Activated CD4-positive, alpha-beta T cell treated with anti-CD3 and anti-CD28 coated beads, Interleukin-2, amount 50 U/mL, for 48 hours (primary cell): ENCODE results near the gene PRR18.
"Not testable (repeated sequence)": the region's sequence is repeated elsewhere in the genome, so short reads cannot be mapped to it uniquely, and the experiment has no call there.

Source experiments
- DNase-seq, 2 experiments: peaks; one replicate each; pipeline ENCODE4 v3.0.0-alpha.2; 2020

Gene PRR18, protein sequence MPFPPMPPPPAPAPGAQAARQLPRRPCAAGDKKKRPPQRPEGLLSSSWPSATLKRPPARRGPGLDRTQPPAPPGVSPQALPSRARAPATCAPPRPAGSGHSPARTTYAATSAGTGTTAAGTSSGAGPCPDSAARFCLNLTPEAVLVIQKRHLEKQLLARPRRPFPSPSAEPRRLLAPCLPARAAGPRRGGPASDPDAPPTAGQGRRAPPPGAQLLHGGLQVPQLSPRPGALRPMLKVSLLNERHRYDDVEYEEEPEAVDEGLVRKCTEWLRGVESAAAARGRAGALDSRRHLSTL

DNA sequence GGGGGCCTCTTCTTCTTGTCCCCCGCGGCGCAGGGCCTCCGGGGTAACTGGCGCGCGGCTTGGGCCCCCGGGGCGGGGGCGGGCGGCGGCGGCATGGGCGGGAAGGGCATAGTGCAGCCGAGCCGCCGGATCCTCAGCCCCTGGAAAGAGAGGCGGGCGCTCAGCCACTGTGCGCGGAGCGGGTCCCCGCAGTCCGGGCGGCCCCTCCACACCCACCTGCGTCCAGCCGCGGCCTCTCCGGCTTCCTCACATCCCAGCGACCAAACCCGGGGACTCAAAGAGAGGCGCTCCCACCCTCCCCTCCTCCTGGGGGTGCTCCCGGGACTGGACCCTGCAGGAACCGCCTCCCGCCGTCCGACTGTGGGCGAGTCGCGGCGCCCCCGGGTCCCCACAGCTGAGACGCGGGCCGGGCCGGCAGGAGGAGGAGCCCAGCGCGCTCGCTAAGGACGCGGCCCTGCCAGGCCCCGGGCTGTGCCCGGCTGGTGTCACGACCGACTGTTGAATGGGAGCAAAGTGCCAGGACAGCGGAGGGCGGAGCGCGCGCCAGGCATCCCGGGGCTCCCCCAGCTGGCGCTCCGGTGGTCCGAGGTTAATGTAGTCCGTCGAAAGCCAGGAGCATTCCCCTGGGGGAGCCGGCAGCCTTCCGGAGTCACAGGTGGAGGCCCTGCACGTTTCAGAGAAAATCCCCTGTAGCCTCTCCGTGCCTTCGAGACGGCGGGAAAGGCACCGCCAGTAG lies at the start of gene PRR18:
Gene PRR18, minus strand, starts transcription at position 360 of the 736 bp plus-strand sequence. Its CDS starts 250 bp downstream, at position 110.
- peak; percentile 8 to 22 for DNase-seq

DNA sequence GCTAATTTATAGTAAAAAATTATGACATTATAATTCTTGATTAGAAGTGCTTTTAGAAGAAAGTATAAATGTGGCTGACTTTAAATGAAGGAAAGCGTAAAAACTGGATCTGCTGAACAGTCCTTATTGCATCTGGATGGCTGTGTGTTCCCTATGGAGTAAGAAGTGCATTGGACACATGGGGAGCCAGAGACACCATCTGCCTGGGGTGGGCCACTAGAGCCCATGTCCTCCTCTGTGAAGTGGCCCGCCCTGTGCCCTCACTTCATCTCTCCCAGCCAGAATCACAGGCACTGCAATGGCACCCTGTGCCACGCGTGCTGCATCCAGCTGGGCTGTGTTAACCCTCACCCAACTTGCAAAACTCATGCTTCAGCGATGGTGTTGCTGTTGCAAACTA lies 47.4 kb upstream of the PRR18 start:
- no peak for DNase-seq

DNA sequence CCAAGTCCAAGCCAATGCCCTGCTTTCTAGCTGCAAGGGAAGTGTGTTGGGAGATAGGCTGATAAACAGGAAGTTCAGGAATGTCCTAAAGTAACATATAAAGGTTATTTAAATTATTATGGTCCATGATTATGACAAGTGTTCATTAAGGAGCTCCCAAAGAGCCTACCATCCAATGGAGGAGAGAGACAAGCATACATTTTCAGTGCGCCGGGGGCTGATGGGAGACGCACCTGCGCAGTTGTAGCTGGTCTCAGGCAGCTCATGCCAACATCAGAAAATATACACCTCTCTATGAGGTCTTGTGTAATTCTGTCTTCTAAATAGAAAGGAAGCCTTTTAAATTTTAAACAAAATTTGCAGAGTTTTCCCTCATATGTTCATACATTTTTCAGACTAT lies 46.8 kb upstream of the PRR18 start:
- no peak for DNase-seq

DNA sequence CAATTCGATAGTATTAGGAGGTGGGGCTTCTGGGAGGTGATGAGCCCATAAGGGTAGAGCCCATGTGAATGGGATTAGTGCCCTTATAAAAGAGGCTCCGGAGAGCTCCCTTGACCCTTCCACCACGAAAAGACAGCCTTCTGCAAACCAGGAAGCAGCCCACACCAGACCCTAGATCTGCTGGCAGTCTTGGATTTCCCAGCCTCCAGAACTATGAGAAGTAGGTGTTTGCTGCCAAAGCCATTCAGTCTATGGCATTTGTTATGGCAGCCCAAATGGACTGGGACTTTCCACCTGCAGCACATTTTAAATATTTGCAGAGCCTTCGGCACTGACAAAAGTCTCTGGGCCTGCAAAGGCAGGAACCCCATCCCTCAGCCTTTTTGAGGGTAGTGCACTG lies 46.0 kb upstream of the PRR18 start:
- no peak for DNase-seq

DNA sequence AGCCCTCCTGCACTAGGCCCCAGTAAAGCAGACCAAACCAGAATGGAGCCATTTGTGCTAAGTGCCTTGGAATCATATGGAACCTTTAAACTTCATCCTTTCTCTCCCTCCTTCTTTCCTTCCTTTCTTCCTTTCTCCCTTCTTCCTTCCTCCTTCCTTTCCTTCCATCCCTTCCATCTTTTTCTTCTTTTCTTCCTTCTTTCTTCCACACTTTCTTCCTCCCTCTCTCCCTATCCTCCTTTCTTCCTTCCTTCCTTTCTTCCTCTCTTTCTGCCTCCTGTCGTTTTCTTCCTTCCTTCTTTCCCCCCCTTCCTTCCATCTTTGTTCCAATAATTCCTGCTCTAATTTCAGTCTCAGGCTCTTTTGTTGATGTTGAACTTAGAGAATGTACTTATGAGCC lies 45.3 kb upstream of the PRR18 start:
- no peak for DNase-seq

DNA sequence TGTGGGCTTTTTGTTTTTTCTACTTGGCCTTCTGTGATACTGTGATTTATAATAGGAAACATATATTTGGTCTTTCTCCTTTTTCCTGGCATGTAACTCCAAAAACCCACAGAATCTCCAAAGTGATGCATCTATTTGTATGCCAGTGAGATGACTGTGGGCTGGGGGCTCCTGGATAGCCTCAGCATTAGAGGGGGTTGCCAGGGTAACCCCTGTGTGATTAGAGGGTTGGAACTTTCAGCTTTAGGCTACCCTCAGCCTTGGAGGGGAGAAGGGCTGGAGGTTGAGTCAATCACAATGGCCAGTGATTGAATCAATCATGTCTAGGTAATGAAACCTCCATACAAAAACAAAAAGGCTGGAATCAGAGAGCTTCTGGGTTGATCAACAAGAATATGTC lies 44.7 kb upstream of the PRR18 start:
- no peak for DNase-seq

DNA sequence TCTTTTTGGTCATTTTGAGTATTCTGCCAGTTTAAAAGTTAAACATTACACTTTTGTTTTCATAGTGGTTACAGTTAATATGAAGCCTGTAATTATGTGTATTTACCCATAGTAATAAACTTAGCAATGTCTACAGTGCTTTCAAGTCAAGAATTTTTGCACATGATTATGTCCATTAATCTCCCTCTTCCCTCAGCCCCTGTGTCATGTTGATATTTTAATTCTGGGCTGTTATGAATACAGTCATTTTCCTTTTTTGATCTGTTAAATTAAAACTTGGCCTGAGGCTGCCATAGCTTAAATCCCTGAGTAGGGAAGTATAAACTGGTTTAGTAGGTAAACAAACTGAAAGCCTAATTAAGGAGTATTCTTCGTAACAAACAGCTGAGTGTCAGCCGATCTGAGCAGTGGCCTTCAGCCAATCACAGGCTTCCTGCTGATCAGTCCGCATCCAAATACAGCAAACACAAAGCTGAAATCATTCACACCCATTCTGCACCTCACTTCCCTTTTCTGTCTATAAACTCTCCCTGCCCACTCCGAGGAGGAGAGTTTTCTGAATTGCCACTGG lies 43.6 kb upstream of the PRR18 start:
- DNase-seq = no peak

DNA sequence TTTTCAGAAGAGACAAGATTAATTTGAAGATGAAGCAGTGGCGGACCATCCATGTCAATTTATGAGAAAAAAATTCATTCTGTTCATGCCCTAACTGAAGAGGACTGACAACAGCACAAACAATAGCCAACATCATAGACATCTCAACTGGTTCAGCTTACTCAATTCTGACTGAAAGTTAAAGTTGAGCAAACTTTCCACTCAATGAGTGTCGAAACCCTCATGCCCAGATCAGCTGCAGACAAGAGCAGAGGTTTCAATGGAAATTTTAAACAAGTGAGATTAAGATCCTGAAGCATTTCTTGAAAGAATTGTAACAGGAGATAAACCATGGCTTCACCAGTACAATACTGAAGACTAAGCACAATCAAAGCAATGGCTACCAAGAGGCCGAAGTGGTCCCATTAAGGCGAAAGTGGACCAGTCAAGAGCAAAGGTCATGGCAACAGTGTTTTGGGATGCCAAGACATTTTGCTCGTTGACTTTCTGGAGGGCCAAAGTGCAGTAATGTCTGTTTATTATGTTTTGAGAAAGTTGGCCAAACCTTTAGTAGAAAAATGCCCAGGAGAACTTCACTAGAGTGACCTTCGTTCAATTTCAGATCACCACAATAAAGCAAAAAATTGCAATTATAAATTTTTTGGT lies 40.2 kb upstream of the PRR18 start:
- DNase-seq = no peak

DNA sequence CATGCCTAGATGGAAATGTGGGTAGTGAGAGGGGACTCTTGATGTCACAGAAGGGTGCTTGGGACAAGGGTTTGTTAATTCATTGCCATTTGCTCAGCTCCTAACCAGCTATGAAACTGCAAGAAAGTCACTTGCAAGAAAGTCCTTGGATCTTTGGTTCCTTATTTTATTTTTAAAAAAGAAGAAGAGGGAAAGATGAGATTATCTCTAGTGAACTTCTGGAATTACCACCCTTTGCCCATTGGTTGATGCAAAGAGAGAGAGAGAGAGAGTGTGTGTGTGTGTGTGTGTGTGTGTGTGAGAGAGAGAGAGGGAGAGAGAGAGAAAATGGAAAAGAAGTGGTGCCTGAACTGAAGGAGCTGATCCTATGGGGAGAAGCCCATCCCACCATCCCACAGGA lies 38.8 kb upstream of the PRR18 start:
- DNase-seq = no peak

DNA sequence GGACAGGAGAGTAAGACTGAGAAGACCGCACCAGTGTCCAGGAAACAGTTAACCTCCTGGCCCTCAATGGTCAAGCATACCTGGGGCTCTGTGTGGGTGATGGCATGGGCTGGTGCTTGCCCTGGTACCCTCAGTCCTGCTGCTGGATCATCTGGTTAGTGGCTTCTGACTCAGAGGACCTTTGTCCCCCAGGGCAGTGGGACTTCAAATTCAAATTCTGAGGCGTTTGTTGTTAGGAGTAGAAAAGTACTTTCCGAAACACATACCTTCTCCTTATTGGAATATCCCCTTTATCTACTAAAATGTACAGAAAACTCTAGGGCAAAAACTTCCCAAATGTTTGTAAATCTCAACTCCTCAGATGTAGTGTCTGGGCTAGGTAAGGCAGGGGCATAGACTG lies 38.3 kb upstream of the PRR18 start:
- DNase-seq = no peak

DNA sequence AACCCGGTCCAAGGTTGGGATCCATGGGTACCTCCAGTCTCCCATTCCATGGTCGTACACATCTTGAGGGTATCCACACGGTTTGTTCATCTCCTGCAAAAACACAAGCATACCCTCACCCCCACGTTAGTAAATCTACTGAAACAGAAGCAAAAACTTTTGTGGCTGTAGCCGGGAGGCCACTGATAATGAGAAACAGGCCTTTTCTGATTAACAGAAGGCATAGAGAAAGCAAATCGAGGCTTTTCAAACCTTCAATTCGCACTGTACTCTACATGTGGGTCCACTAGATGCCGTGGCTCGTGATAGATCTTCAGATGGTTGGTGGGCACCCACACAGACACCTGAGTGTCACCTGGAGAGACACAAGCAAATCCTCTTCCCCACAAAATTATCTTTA lies 37.5 kb upstream of the PRR18 start:
- DNase-seq = not testable (repeated sequence)

DNA sequence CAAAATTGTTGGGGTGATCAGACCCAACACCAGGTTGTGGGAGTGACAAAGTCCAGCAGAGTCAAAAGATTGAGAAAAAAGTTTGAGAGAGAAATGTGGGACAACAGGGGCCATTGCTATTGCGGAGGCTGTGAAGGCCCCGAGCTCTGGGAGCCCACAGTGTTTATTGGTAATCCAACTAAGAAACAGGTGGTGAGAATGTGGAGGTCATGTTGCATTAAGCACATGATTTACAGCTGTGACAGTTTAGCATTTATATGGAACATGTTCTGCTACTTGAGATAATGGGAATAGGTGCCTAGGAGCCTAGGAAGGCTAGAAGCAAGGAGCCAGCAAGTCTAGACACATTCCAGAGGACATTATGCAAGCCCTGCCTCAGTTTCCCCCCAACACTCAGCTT lies 36.7 kb upstream of the PRR18 start:
- not testable (repeated sequence) for DNase-seq

DNA sequence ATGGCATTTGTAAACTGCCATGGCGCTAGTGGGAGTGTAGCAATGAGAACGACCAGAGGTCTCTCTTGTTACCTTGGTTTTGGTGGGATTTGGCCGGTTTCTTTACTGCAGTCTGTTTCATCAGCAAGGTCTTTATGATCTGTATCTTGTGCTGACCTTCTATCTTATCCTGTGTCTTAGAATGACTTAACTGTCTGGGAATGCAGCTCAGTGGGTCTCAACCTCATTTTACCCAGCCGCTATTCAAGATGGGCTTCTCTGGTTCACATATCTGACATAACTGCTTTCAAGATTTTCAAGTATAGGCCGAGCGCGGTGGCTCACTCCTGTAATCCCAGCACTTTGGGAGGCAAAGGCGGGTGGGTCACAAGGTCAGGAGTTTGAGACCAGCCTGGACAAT lies 36.0 kb upstream of the PRR18 start:
- no peak for DNase-seq

DNA sequence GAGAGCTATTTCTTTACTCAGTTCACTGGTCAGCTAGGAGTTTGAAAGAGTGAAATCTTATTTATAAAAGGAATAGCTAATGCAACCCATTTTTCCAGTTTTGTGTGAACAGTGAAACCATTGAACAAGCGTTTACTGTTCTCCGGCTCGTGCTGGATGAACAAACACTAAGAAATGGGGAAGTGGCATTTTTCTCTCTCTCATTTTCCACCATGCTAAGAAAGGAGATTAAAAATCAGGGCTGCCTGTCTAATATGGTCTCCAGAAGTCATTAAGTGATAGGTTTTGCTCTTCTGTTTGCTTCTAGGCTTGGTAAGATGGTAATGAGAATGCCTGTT lies 34.9 kb upstream of the PRR18 start:
- DNase-seq = no peak

DNA sequence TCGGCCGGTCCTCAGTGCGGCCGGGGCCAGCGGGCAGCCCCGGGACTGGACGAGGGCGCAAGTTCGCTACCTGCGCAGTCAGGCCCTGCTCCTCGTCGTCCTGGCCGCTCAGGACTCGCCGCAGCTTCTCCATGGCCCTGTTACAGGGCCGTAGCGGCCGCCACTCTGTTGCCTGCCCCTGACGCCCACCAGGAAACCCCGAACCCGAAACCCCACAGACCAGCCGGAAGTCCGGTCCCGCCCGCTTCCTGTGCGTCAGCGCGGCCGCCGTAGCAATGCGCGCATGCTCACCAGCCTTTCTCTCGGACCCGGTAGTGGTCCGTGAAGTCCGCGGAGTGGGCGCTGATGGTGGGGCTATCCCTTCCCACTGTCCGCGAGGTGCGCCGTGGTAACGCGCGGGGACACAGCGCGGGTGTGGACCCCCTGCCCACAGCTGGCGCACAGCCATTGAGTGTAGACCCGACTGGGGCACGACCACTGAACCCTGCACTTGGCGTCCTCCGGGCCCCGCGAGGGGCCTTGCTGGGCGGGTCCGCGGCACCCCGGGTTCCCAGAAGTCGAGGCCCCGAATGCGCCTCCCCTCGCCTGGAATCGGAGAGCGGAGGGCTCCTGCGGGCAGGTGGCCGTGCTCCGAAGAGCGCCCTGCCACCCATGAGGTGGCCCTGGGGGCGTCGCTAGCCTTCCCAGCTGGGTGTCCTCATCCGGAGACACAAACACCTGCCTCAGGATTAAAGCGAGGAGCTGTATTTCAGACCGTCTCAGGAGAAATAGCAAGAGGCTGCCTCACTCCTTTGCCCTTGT lies 34.4 kb upstream of the PRR18 start, which contains the start of gene SFT2D1:
Gene SFT2D1, minus strand, starts transcription at position 197 of the 801 bp plus-strand sequence. Its CDS starts 64 bp downstream, at position 133.
- DNase-seq = peak; percentile 84 to 88

DNA sequence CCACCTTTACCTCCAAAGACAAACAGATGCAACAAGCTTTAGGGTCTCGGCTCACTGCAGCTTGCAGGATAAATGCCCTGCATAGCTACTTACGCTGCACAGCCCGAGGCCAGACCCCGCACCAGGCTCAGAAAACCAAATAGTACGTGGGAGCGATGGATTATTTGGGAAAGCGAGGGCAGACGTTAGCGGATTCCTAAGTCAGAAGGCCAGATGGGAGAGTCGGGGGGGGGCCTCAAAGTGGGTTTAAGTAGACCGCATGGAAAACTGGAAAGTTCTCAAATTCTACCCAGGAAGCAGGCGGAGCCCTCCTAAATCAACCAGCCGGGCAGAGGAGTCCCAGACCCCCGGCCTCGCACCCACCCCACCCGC lies 33.8 kb upstream of the PRR18 start:
- peak; percentile 14 to 29 for DNase-seq

DNA sequence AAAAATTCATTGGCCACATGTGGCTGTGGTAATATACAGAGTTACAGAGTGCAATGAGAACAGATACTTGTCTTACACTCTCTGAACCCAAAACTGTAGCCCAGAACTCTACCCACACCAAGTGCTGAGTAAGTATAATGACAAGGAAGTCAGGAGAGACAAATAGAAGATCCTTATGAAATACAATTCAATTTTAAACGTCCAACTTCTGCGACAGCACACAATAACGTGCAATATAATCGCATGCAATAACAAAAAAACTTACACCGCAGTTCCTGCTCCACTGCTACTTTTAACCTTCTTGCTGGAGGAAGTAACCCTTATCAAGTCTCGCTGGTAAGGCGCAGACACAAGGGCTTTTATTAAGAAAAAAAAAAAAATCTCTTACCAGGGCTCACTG lies 33.3 kb upstream of the PRR18 start:
- no peak for DNase-seq

DNA sequence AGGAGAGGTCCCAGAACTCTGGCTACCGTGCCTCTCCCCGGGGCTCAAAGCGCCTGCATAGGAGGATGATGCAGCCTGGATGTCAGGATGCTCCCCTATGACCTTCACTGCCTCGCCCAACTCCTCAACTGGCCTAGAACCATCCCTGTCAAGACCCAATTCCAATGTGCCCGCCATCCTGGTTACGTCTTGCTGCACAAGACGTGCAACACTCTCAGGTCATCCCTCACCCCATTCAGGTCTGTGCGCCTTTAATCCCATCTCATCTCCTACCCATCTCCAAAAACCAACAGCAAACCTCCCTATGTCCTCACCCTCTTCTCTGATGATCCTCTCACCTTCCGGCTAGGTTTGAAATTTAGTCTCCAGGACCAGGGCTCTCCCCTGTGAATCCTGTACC lies 30.7 kb upstream of the PRR18 start:
- no peak for DNase-seq

DNA sequence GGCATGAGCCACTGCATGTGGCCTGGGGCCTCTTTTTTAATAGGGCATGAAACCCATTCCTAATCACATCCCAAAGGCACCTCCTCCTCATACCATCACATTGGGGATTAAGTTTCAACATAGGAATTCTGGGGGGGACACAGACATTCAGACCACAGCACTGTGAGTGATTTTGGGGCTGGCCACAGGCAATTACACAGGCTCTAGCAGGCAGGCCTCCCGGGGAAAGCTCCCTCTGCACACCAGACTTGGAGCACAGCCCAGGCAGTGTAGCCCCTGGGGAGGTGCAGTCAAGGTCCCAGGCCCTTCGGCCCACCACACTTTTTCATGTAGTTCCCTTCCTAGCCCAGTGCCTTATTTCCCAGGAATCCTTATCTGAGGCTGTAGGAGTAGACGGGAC lies 28.7 kb upstream of the PRR18 start:
- no peak for DNase-seq

DNA sequence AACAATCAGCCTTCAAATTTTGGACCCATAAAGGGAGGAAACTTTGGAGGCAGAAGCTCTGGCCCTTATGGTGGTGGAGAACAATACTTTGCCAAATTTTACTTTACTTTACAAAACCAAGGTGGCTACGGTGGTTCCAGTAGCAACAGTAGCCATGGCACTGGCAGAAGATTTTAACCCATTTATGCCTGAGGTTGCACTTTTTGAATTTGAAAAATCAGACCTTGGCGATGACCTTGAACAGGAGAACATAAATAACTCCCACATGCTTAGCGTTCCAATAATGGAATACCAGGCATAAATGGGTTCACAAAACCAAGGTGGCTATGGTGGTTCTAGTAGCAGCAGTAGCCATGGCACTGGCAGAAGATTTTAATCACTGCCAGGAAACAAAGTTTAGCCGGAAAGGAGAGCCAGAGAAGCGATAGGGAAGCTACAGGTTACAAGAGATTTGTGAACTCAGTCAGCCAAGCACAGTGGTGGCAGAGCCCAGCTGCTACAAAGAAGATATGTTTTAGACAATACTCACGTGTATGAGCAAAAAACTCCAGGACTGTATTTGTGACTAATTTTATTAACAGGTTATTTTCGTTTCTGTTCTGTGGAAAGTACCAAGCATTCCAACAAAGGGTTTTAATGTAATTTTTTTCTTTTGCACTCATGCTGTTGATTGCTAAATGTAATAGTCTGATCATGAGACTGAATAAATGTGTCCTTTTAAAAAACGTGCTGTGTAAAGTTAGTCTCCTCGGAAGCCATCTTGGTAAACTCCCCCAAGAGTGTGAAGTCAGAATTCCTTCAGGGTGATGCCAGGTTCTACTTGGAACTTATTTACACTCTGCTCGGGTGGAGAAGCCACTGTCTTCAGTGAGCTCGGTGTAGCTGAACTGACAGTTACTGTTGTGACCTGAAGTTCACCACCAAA lies 27.4 kb upstream of the PRR18 start:
- DNase-seq = no peak

DNA sequence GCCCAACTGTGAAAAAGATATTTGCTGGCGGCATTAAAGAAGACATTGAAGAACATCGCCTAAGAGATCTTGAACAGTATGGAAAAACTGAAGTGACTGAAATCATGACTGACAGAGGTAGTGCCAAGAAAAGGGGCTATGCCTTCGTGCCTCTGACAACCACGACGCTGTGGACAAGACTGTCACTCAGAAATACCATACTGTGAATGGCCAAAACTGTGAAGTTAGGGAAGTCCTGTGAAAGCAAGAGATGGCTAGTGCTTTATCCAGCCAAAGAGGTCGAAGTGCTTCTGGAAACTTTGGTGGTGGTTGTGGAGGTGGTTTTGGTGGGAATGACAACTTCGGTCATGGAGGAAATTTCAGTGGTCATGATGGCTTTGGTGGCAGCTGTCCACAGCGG lies 26.7 kb upstream of the PRR18 start:
- no peak for DNase-seq
